Skeletal muscle satellite cell (primary cell): Measurements from ENCODE around the gene MSANTD1.

ENCODE experiments used
- H3K27me3 ChIP-seq: 2 replicates; pipeline ENCODE4 v1.7.0; 2013; ENCODE audit warnings: low read length; ENCODE audit not compliant: control insufficient read depth, insufficient read depth
- H3K36me3 ChIP-seq: 2 replicates; pipeline ENCODE4 v1.7.0; 2013; ENCODE audit warnings: mild to moderate bottlenecking, control low read depth, low read length; ENCODE audit not compliant: insufficient read depth
- H3K4me1 ChIP-seq: 2 replicates; pipeline ENCODE4 v1.7.0; 2013; ENCODE audit warnings: low read length; ENCODE audit not compliant: control insufficient read depth, insufficient read depth
- H3K4me2 ChIP-seq: 2 replicates; pipeline ENCODE4 v1.7.0; 2013; ENCODE audit warnings: mild to moderate bottlenecking, low read length
- H3K4me3 ChIP-seq: 2 replicates; pipeline ENCODE4 v1.7.0; 2013; ENCODE audit warnings: low read length
- H3K9ac ChIP-seq: 2 replicates; pipeline ENCODE4 v1.7.0; 2013; ENCODE audit warnings: mild to moderate bottlenecking, low read depth, low read length, moderate library complexity
- H3K9me3 ChIP-seq: replicated peaks from 2 replicates; pipeline ENCODE4 v1.7.0; 2013; ENCODE audit warnings: mild to moderate bottlenecking, control low read depth, low read length

MSANTD1 gene

GRCh38 chr4:3218824-3219760 lies 29.9 kb upstream of the MSANTD1 start:
- H3K27me3 ChIP-seq, result no peaks in the 10 kb centered on the region
- no peaks in the 10 kb centered on the region for H3K4me1 ChIP-seq
- H3K36me3 ChIP-seq, result peaks cover 85% of the 10 kb centered on the region
- H3K4me2 ChIP-seq, result no peak overlapping the region
- H3K4me3 ChIP-seq, result no peak overlapping the region
- H3K9me3 ChIP-seq, result no peaks in the 10 kb centered on the region
- no peak overlapping the region for H3K9ac ChIP-seq

GRCh38 chr4:3219761-3220475 lies 29.0 kb upstream of the MSANTD1 start:
- H3K36me3 ChIP-seq, result peaks cover 86% of the 10 kb centered on the region
- H3K9ac ChIP-seq, result no peak overlapping the region
- no peak overlapping the region for H3K4me3 ChIP-seq
- H3K9me3 ChIP-seq, result no peaks in the 10 kb centered on the region
- H3K4me2 ChIP-seq, result no peak overlapping the region
- H3K4me1 ChIP-seq, result no peaks in the 10 kb centered on the region
- no peaks in the 10 kb centered on the region for H3K27me3 ChIP-seq

- H3K9me3 ChIP-seq, result no peaks in the 10 kb centered on the region
- no peaks in the 10 kb centered on the region for H3K27me3 ChIP-seq
- no peak overlapping the region for H3K4me2 ChIP-seq
- no peak overlapping the region for H3K4me3 ChIP-seq
- no peak overlapping the region for H3K9ac ChIP-seq
- no peaks in the 10 kb centered on the region for H3K4me1 ChIP-seq
- H3K36me3 ChIP-seq, result peaks cover 79% of the 10 kb centered on the region
These were observed 28.3 kb upstream of the MSANTD1 start for GRCh38 chr4:3220476-3221183.

- Histone ChIP-seq H3K4me2 (no peak overlapping the region), H3K9me3 (no peaks in the 10 kb centered on the region), H3K27me3 (no peaks in the 10 kb centered on the region), H3K36me3 (peaks cover 79% of the 10 kb centered on the region), H3K4me3 (no peak overlapping the region), H3K9ac (no peak overlapping the region), H3K4me1 (no peaks in the 10 kb centered on the region)
These were observed 27.8 kb upstream of the MSANTD1 start for GRCh38 chr4:3221184-3221494.

GRCh38 chr4:3221996-3222395 lies 27.0 kb upstream of the MSANTD1 start:
- H3K4me2 ChIP-seq, result no peak overlapping the region
- no peaks in the 10 kb centered on the region for H3K27me3 ChIP-seq
- H3K9ac ChIP-seq, result no peak overlapping the region
- H3K36me3 ChIP-seq, result peaks cover 76% of the 10 kb centered on the region
- no peaks in the 10 kb centered on the region for H3K9me3 ChIP-seq
- H3K4me1 ChIP-seq, result no peaks in the 10 kb centered on the region
- no peak overlapping the region for H3K4me3 ChIP-seq

GRCh38 chr4:3223346-3223745 lies 25.6 kb upstream of the MSANTD1 start:
- no peak overlapping the region for H3K4me2 ChIP-seq
- peaks cover 7% of the 10 kb centered on the region for H3K4me1 ChIP-seq
- no peaks in the 10 kb centered on the region for H3K9me3 ChIP-seq
- H3K4me3 ChIP-seq, result no peak overlapping the region
- no peak overlapping the region for H3K9ac ChIP-seq
- no peaks in the 10 kb centered on the region for H3K27me3 ChIP-seq
- H3K36me3 ChIP-seq, result peaks cover 66% of the 10 kb centered on the region

GRCh38 chr4:3223956-3224748 lies 24.8 kb upstream of the MSANTD1 start:
- Histone ChIP-seq H3K36me3 (peaks cover 67% of the 10 kb centered on the region), H3K27me3 (no peaks in the 10 kb centered on the region), H3K9ac (no peak overlapping the region), H3K4me1 (peaks cover 9% of the 10 kb centered on the region), H3K4me2 (no peak overlapping the region), H3K9me3 (no peaks in the 10 kb centered on the region), H3K4me3 (no peak overlapping the region)

GRCh38 chr4:3225071-3225850 lies 23.7 kb upstream of the MSANTD1 start:
- Histone ChIP-seq H3K9ac (no peak overlapping the region), H3K36me3 (peaks cover 67% of the 10 kb centered on the region), H3K27me3 (no peaks in the 10 kb centered on the region), H3K9me3 (no peaks in the 10 kb centered on the region), H3K4me1 (peaks cover 9% of the 10 kb centered on the region), H3K4me2 (no peak overlapping the region), H3K4me3 (no peak overlapping the region)

GRCh38 chr4:3225936-3226335 lies 23.0 kb upstream of the MSANTD1 start:
- no peak overlapping the region for H3K4me3 ChIP-seq
- H3K9me3 ChIP-seq, result no peaks in the 10 kb centered on the region
- H3K4me1 ChIP-seq, result peaks cover 9% of the 10 kb centered on the region
- H3K4me2 ChIP-seq, result no peak overlapping the region
- no peaks in the 10 kb centered on the region for H3K27me3 ChIP-seq
- no peak overlapping the region for H3K9ac ChIP-seq
- peaks cover 70% of the 10 kb centered on the region for H3K36me3 ChIP-seq

- H3K4me1 ChIP-seq, result peaks cover 13% of the 10 kb centered on the region
- no peak overlapping the region for H3K4me3 ChIP-seq
- H3K9ac ChIP-seq, result no peak overlapping the region
- H3K27me3 ChIP-seq, result no peaks in the 10 kb centered on the region
- H3K4me2 ChIP-seq, result no peak overlapping the region
- H3K9me3 ChIP-seq, result no peaks in the 10 kb centered on the region
- peaks cover 72% of the 10 kb centered on the region for H3K36me3 ChIP-seq
These were observed 22.5 kb upstream of the MSANTD1 start for GRCh38 chr4:3226467-3226866.
